OCI-LY3 (cell line): ENCODE data around the gene WASF2.

Experiments
- H2AFZ ChIP-seq: fragments of 200-600, 300-600 bp; shearing (Covaris generic); 2 replicates; pipeline ENCODE4 v1.6.0; 2014; ENCODE audit warnings: antibody characterized with exemption, low read depth, low read length
- H3K27ac ChIP-seq: fragments of 200-600, 300-600 bp; sonication (generic); 2 replicates; pipeline ENCODE4 v1.5.1; 2014; ENCODE audit warnings: mild to moderate bottlenecking, low read length, moderate library complexity, mixed read lengths
- H3K27me3 ChIP-seq: fragments of 200-600, 300-600 bp; sonication (generic); 2 replicates; pipeline ENCODE4 v1.6.1; 2014; ENCODE audit warnings: low read depth, low read length, mixed read lengths
- H3K36me3 ChIP-seq: fragments of 200-600, 300-600 bp; sonication (generic); replicated peaks from 2 replicates; pipeline ENCODE3; 2014; ENCODE audit warnings: low read depth, low read length, mixed read lengths
- H3K4me1 ChIP-seq: fragments of 300-600, 200-600 bp; sonication (generic); 2 replicates; pipeline ENCODE4 v1.6.1; 2014; ENCODE audit warnings: low read length, mixed read lengths
- H3K4me2 ChIP-seq: fragments of 200-600, 300-600 bp; sonication (generic); 2 replicates; pipeline ENCODE4 v1.6.1; 2014; ENCODE audit warnings: low read length, mixed read lengths
- H3K4me3 ChIP-seq: fragments of 300-600, 200-600 bp; sonication (generic); 2 replicates; pipeline ENCODE4 v1.5.1; 2014; ENCODE audit warnings: antibody characterized with exemption, mild to moderate bottlenecking, low read length, moderate library complexity
- H3K79me2 ChIP-seq: fragments of 300-600, 200-600 bp; shearing (Covaris generic); 2 replicates; pipeline ENCODE4 v1.6.1; 2014; ENCODE audit warnings: mild to moderate bottlenecking, low read length, mixed read lengths
- H3K9ac ChIP-seq: fragments of 300-600, 200-600 bp; shearing (Covaris generic); 2 replicates; pipeline ENCODE4 v1.6.0; 2014; ENCODE audit warnings: mild to moderate bottlenecking, low read length, moderate library complexity
- H3K9me3 ChIP-seq: fragments of 200-600, 300-600 bp; shearing (Covaris generic); 2 replicates; pipeline ENCODE4 v1.6.1; 2014; ENCODE audit warnings: low read length, mixed read lengths; ENCODE audit not compliant: insufficient read depth
- H4K20me1 ChIP-seq: fragments of 200-600, 300-600 bp; sonication (generic); 2 replicates; pipeline ENCODE4 v1.6.1; 2016; ENCODE audit warnings: low read length, mixed read lengths; ENCODE audit not compliant: insufficient read depth
- EZH2phosphoT487 ChIP-seq: fragments of 200-600 bp; shearing (Covaris generic); IDR thresholded peaks from 2 replicates; pipeline ENCODE4 v1.6.1; 2018; ENCODE audit warnings: antibody characterized with exemption, mixed run types, low read depth
- TF ChIP-seq, protein P1 (sequence below): fragments of 200-600, 300-600 bp; sonication (generic); IDR thresholded peaks from 2 replicates; pipeline ENCODE4 v1.5.1; 2014; ENCODE audit warnings: antibody characterized with exemption, low read length, low read depth

The WASF2 gene

DNA sequence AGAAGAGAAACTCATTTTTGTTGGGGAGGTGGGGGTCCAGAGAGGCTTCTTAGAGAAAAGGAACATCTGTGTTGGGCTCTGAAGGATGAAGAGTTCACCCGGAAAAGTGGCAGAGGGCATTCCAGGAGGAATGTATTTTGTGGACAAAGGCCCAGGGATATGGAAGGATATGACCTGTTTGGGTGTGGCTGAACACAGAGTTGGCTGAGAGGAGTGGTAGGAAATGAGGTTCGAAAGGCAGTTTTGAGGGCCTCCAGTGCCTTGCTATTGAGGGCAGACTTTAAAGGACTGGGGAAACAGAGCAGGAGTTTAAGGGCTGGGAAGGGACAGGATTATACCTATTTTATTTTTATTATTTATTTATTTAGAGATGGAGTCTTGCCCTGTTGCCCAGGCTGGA is 27.3 kb upstream of the WASF2 start:
- TF ChIP-seq, protein P1, sequence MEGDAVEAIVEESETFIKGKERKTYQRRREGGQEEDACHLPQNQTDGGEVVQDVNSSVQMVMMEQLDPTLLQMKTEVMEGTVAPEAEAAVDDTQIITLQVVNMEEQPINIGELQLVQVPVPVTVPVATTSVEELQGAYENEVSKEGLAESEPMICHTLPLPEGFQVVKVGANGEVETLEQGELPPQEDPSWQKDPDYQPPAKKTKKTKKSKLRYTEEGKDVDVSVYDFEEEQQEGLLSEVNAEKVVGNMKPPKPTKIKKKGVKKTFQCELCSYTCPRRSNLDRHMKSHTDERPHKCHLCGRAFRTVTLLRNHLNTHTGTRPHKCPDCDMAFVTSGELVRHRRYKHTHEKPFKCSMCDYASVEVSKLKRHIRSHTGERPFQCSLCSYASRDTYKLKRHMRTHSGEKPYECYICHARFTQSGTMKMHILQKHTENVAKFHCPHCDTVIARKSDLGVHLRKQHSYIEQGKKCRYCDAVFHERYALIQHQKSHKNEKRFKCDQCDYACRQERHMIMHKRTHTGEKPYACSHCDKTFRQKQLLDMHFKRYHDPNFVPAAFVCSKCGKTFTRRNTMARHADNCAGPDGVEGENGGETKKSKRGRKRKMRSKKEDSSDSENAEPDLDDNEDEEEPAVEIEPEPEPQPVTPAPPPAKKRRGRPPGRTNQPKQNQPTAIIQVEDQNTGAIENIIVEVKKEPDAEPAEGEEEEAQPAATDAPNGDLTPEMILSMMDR = no peak
- no peak for TF ChIP-seq EZH2phosphoT487
- Histone ChIP-seq H3K27ac (no peak overlapping the region), H2AFZ (no peak overlapping the region), H3K4me2 (no peak overlapping the region), H3K79me2 (no peaks in the 10 kb centered on the region), H3K4me1 (peaks cover 3% of the 10 kb centered on the region; the same call in 1 of the 2 replicates), H3K27me3 (no peaks in the 10 kb centered on the region), H3K36me3 (no peaks in the 10 kb centered on the region), H3K9ac (no peak overlapping the region), H3K4me3 (no peak overlapping the region), H4K20me1 (no peaks in the 10 kb centered on the region), H3K9me3 (no peaks in the 10 kb centered on the region)

DNA sequence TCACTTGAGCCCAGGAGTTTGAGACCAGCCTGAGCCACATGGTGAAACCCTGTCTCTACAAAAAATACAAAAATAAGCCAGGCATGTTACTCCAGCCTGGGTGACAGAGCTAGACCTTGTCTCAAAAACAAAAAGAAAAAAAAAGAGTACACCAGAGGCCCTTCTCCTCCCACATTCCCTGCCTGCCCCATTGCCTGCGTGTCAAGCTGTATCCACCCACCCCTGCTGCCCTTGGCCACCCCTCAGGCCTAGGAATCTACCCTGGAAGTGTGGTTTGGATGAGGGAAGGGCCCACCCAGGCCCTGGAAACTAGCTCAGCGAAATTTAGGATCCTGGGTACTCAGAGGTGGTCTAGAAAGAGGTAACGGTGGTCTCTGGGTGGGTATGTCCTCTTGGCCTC is 25.7 kb upstream of the WASF2 start:
- Histone ChIP-seq H3K4me3 (no peak overlapping the region), H3K36me3 (no peaks in the 10 kb centered on the region), H3K27me3 (no peaks in the 10 kb centered on the region), H3K9ac (no peak overlapping the region), H3K27ac (no peak overlapping the region), H3K9me3 (no peaks in the 10 kb centered on the region), H2AFZ (no peak overlapping the region), H4K20me1 (no peaks in the 10 kb centered on the region), H3K4me1 (peaks cover 3% of the 10 kb centered on the region; the same call in 1 of the 2 replicates), H3K4me2 (no peak overlapping the region), H3K79me2 (no peaks in the 10 kb centered on the region)
- TF ChIP-seq EZH2phosphoT487 = no peak
- TF ChIP-seq, protein P1 = no peak

DNA sequence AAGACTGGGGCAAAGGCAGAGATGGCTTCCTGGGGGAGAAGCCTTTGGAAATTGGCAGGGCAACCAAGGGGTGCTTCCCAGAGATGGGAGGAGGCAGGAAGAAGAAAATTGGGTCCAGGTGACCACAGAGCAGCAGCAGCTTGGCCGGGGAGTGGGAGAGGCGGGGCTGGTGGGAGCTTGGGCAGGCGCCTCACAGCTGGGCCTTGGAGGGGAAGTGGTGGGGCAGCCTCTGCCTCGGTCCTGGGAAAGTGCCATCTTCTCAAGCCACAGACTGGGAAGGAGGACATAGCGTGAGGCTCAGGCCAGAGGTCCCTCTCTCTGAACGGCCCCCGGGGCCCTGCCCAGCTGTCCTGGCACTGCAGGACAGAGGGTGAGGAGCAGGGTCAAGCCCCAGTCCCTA is 24.0 kb upstream of the WASF2 start:
- no peaks in the 10 kb centered on the region for H3K9me3 ChIP-seq
- H3K79me2 ChIP-seq = no peaks in the 10 kb centered on the region
- H4K20me1 ChIP-seq = no peaks in the 10 kb centered on the region
- no peaks in the 10 kb centered on the region for H3K36me3 ChIP-seq
- H3K27me3 ChIP-seq = no peaks in the 10 kb centered on the region
- H3K4me1 ChIP-seq = peaks cover 3% of the 10 kb centered on the region; the same call in 1 of the 2 replicates
- H3K4me3 ChIP-seq = no peak overlapping the region
- H2AFZ ChIP-seq = no peak overlapping the region
- TF ChIP-seq, protein P1 = no peak
- TF ChIP-seq EZH2phosphoT487 = no peak
- no peak overlapping the region for H3K27ac ChIP-seq
- H3K9ac ChIP-seq = no peak overlapping the region
- H3K4me2 ChIP-seq = no peak overlapping the region

DNA sequence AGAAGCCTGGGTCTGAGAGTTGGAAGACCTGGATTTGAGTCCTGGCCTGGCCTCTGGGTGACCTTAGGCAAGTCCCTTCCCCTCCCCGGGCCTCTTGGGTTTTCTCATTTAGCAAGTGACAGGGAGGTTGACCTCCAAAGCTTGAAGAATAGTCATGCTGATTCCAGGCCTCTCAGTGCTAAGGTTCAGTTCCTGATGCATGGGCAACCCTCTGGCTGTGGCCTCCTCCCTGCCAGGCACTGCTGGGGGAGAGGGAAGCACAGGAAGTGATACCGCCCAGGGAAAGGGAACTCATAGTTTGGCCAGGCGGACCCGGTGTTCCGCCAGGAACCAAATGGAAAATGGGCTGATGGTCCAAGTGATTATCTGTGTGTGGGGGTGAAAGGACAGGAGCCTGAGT is 23.6 kb upstream of the WASF2 start:
- H3K27ac ChIP-seq = no peak overlapping the region
- no peaks in the 10 kb centered on the region for H4K20me1 ChIP-seq
- no peak for TF ChIP-seq EZH2phosphoT487
- TF ChIP-seq, protein P1 = no peak
- no peak overlapping the region for H3K9ac ChIP-seq
- no peaks in the 10 kb centered on the region for H3K9me3 ChIP-seq
- H2AFZ ChIP-seq = no peak overlapping the region
- H3K4me3 ChIP-seq = no peak overlapping the region
- no peaks in the 10 kb centered on the region for H3K36me3 ChIP-seq
- H3K4me2 ChIP-seq = no peak overlapping the region
- H3K4me1 ChIP-seq = peaks cover 3% of the 10 kb centered on the region; the same call in 1 of the 2 replicates
- no peaks in the 10 kb centered on the region for H3K79me2 ChIP-seq
- H3K27me3 ChIP-seq = no peaks in the 10 kb centered on the region
